Keratinocyte (primary cell): Measurements from ENCODE around the gene GRIK4. TPM values are rescaled to one million over a fixed set of nuclear protein-coding genes. Genes with fewer than 3 reads are reported as not detected.

Source experiments
- DNase-seq: peaks from one replicate; pipeline ENCODE4 v3.0.0-alpha.2; 2011; ENCODE audit warnings: low read depth, missing footprints, low spot score
- FAIRE-seq: peaks from 2 replicates; lab custom pipeline; 2011; peaks lifted over from hg19 to GRCh38; lab: Jason Lieb, UNC
- H2AFZ ChIP-seq: 2 replicates; pipeline ENCODE4 v1.6.0; 2012; ENCODE audit warnings: low read length, control low read depth, inconsistent platforms; ENCODE audit not compliant: control insufficient read depth
- H3K27ac ChIP-seq: 2 replicates; pipeline ENCODE4 v1.5.1; 2011; ENCODE audit warnings: low read length; ENCODE audit not compliant: control insufficient read depth, insufficient read depth
- H3K27me3 ChIP-seq: 3 replicates; pipeline ENCODE4 v1.6.0; 2011; ENCODE audit warnings: low read length; ENCODE audit not compliant: control insufficient read depth, insufficient read depth; ENCODE audit errors: extremely low read depth
- H3K36me3 ChIP-seq, 2 experiments: 2 replicates in 1 of 2; 3 replicates in 1 of 2; pipeline ENCODE4 v1.5.1; 2011; ENCODE audit warnings: low read length in 2 of 2, mild to moderate bottlenecking in 1 of 2; ENCODE audit not compliant: control insufficient read depth in 2 of 2, insufficient read depth in 2 of 2; ENCODE audit errors: extremely low read depth in 1 of 2
- H3K4me1 ChIP-seq: 3 replicates; pipeline ENCODE4 v1.5.1; 2011; ENCODE audit warnings: low read length; ENCODE audit not compliant: control insufficient read depth, insufficient read depth; ENCODE audit errors: extremely low read depth
- H3K4me2 ChIP-seq: 3 replicates; pipeline ENCODE4 v1.6.0; 2011; ENCODE audit warnings: low read depth, low read length; ENCODE audit not compliant: control insufficient read depth, insufficient read depth; ENCODE audit errors: extremely low read depth
- H3K4me3 ChIP-seq, 3 experiments: fragments of 200-600 bp in 1 of 3; sonication (generic) in 1 of 3; 2 replicates in 2 of 3; 3 replicates in 1 of 3; pipeline ENCODE4 v1.5.1; 2011 to 2016; ENCODE audit warnings: low read length in 3 of 3, mild to moderate bottlenecking in 3 of 3, control low read depth in 2 of 3, inconsistent platforms in 1 of 3, low read depth in 1 of 3, mixed read lengths in 1 of 3, mixed run types in 1 of 3, moderate library complexity in 1 of 3; ENCODE audit not compliant: control insufficient read depth in 2 of 3, insufficient read depth in 2 of 3; ENCODE audit errors: extremely low read depth in 1 of 3
- H3K79me2 ChIP-seq: 2 replicates; pipeline ENCODE4 v1.6.0; 2012; ENCODE audit warnings: low read length; ENCODE audit not compliant: control insufficient read depth, insufficient read depth
- H3K9ac ChIP-seq: 3 replicates; pipeline ENCODE4 v1.6.0; 2011; ENCODE audit warnings: low read length; ENCODE audit not compliant: control insufficient read depth, insufficient read depth; ENCODE audit errors: extremely low read depth
- H3K9me1 ChIP-seq: 3 replicates; pipeline ENCODE4 v1.6.0; 2011; ENCODE audit warnings: low read length; ENCODE audit not compliant: control insufficient read depth, insufficient read depth; ENCODE audit errors: extremely low read depth
- H3K9me3 ChIP-seq: 2 replicates; pipeline ENCODE4 v1.5.1; 2012; ENCODE audit warnings: low read depth, low read length; ENCODE audit not compliant: control insufficient read depth
- H4K20me1 ChIP-seq: 3 replicates; pipeline ENCODE4 v1.6.0; 2011; ENCODE audit warnings: low read length; ENCODE audit not compliant: control insufficient read depth, insufficient read depth; ENCODE audit errors: extremely low read depth
- CTCF ChIP-seq, 3 experiments: IDR thresholded peaks in 1 of 3; conservative IDR thresholded peaks in 1 of 3; optimal IDR thresholded peaks in 1 of 3; 2 replicates in 2 of 3; 3 replicates in 1 of 3; pipeline versions ENCODE3 to v1.5.1; 2011; ENCODE audit warnings: low read length in 3 of 3, mild to moderate bottlenecking in 3 of 3, moderate library complexity in 2 of 3, control low read depth in 1 of 3, inconsistent platforms in 1 of 3; ENCODE audit not compliant: insufficient read depth in 2 of 3; ENCODE audit errors: extremely low read depth in 1 of 3
- EZH2 ChIP-seq: IDR thresholded peaks from one replicate; pipeline ENCODE4 v1.6.1; 2012; ENCODE audit warnings: inconsistent platforms, mild to moderate bottlenecking, low read length, moderate library complexity
- dilution Hi-C: fragments of 300-500 bp; cut with MboI; formaldehyde crosslinking; loops from one replicate; pipeline ENCODE4 v1.7.0; 2020; ENCODE audit warnings: low sequenced_read_pairs; ENCODE audit not compliant: extremely low pct_ligation_motif_present
- polyA plus RNA-seq, 5 experiments: library from polyadenylated mRNA; depleted of rRNA in 3 of 5; stranded (reverse) in 3 of 5; stranded (forward) in 1 of 5; unstranded in 1 of 5; fragments of >200 nt; gene quantifications; 1 replicate in 1 of 5; 2 replicates in 3 of 5; 3 replicates in 1 of 5; pipeline versions ENCODE4 v1.2.1 to v1.2.3, GENCODE V29; 2011 to 2012; ENCODE audit warnings: missing spikeins in 2 of 5, low read depth in 1 of 5, low replicate concordance in 1 of 5

The GRIK4 gene
- polyA plus RNA-seq, 1 donor (not counting 4 experiments of a cell fraction or from before 2014, with no cell fraction given): not detected

- Histone ChIP-seq H3K36me3 (no peaks in the 10 kb centered on the region), H3K27me3 (peaks cover 3% of the 10 kb centered on the region), H3K79me2 (no peaks in the 10 kb centered on the region), H3K4me1 (no peaks in the 10 kb centered on the region), H4K20me1 (no peaks in the 10 kb centered on the region), H3K9me3 (no peaks in the 10 kb centered on the region), H3K9ac (no peak overlapping the region), H3K27ac (no peak overlapping the region), H3K4me3 (no peak overlapping the region), H2AFZ (no peak overlapping the region), H3K4me2 (no peak overlapping the region), H3K9me1 (no peaks in the 10 kb centered on the region)
- no peak for TF ChIP-seq EZH2
- TF ChIP-seq CTCF (optimal IDR thresholded peaks at IDR 0.05 in 1 of 3, IDR thresholded peaks at IDR 0.05 in 1 of 3, conservative IDR thresholded peaks at IDR 0.05 in 1 of 3; ENCODE audit: extremely low read depth in 1 of 3, insufficient read depth in 2 of 3, low read length in 3 of 3): no peak
- no peak for DNase-seq
- no peak for FAIRE-seq
- dilution Hi-C loops: no loop called here
Observed at GRCh38 chr11:120778685-120779490, 267.3 kb downstream of the GRIK4 start.

GRCh38 chr11:120780239-120780638 lies 268.7 kb downstream of the GRIK4 start:
- H3K9me3 ChIP-seq: no peaks in the 10 kb centered on the region
- H3K4me1 ChIP-seq: no peaks in the 10 kb centered on the region
- H3K27me3 ChIP-seq: peaks cover 8% of the 10 kb centered on the region
- no peaks in the 10 kb centered on the region for H3K9me1 ChIP-seq
- no peak for TF ChIP-seq CTCF (optimal IDR thresholded peaks at IDR 0.05 in 1 of 3, IDR thresholded peaks at IDR 0.05 in 1 of 3, conservative IDR thresholded peaks at IDR 0.05 in 1 of 3; ENCODE audit: extremely low read depth in 1 of 3, insufficient read depth in 2 of 3, low read length in 3 of 3)
- no peak for TF ChIP-seq EZH2
- H3K79me2 ChIP-seq: no peaks in the 10 kb centered on the region
- dilution Hi-C loops: no loop called here
- H3K27ac ChIP-seq: no peak overlapping the region
- H4K20me1 ChIP-seq: no peaks in the 10 kb centered on the region
- no peak overlapping the region for H3K9ac ChIP-seq
- no peaks in the 10 kb centered on the region for H3K36me3 ChIP-seq
- H3K4me2 ChIP-seq: no peak overlapping the region
- H3K4me3 ChIP-seq: no peak overlapping the region
- FAIRE-seq: no peak
- H2AFZ ChIP-seq: no peak overlapping the region
- DNase-seq: no peak
